Activated CD4-positive, alpha-beta T cell treated with anti-CD3 and anti-CD28 coated beads, Interleukin-2, amount 10 ng/mL, durations not matched to agents 7 days and 5 days (primary cell): ENCODE results near the gene GLRX3. TPM values are rescaled to one million over a fixed set of nuclear protein-coding genes. Genes with fewer than 3 reads are reported as not detected.
A peak's percentile ranks its signal among the peaks of the same experiment; 100 is the strongest.

Source experiments
- CTCF ChIA-PET: fragments of 350-600 bp; sonication (Branson Sonifier 250); formaldehyde crosslinking; loops from one replicate; lab custom pipeline; 2021; ENCODE audit warnings: antibody characterized with exemption; lab: Charles Lee
- POLR2A ChIA-PET: fragments of 350-600 bp; sonication (Branson Sonifier 250); formaldehyde crosslinking; loops from one replicate; lab custom pipeline; 2021; ENCODE audit warnings: antibody characterized with exemption; lab: Charles Lee
- DNase-seq: peaks from one replicate; pipeline ENCODE4 v3.0.0-alpha.2; 2020
- H3K27ac Mint-ChIP-seq: one replicate; pipeline ENCODE4 v1.8.0; 2021; ENCODE audit warnings: mild to moderate bottlenecking, moderate library complexity, mixed read lengths
- H3K27me3 Mint-ChIP-seq: one replicate; pipeline ENCODE4 v1.8.0; 2021; ENCODE audit warnings: mixed read lengths
- H3K36me3 Mint-ChIP-seq: one replicate; pipeline ENCODE4 v1.8.0; 2021; ENCODE audit warnings: low read depth, mixed read lengths
- H3K4me1 Mint-ChIP-seq: one replicate; pipeline ENCODE4 v1.8.0; 2021; ENCODE audit warnings: mixed read lengths
- H3K4me3 Mint-ChIP-seq: one replicate; pipeline ENCODE4 v1.8.0; 2021; ENCODE audit warnings: mild to moderate bottlenecking, moderate library complexity, mixed read lengths
- H3K9me3 Mint-ChIP-seq: one replicate; pipeline ENCODE4 v1.8.0; 2021; ENCODE audit warnings: mixed read lengths
- total RNA-seq, 2 experiments: library from RNA; stranded (reverse); gene quantifications; one replicate each; pipeline ENCODE4 v1.2.3, GENCODE V29; 2021

Gene GLRX3
- total RNA-seq, 2 experiments from 2014 or later = 78.7 to 90.1 TPM

- Mint-ChIP-seq H3K36me3 (no peaks in the 10 kb centered on the region), H3K4me3 (no peak overlapping the region), H3K27me3 (no peaks in the 10 kb centered on the region), H3K27ac (no peak overlapping the region), H3K4me1 (no peaks in the 10 kb centered on the region), H3K9me3 (no peaks in the 10 kb centered on the region)
- ChIA-PET CTCF (interaction anchor here (0.5 kb wide), 1 partner anchor 1250 kb away, joined by 3 read pairs; no protein-coding TSS in a partner anchor), POLR2A (no interaction called here)
- DNase-seq = no peak
Observed at GRCh38 chr10:130206216-130206737, 70.1 kb downstream of the GLRX3 start.

GRCh38 chr10:130207205-130207604, 71.0 kb downstream of the GLRX3 start:
- no peak overlapping the region for H3K4me3 Mint-ChIP-seq
- no peak overlapping the region for H3K27ac Mint-ChIP-seq
- POLR2A ChIA-PET = no interaction called here
- H3K4me1 Mint-ChIP-seq = no peaks in the 10 kb centered on the region
- no peaks in the 10 kb centered on the region for H3K9me3 Mint-ChIP-seq
- no peaks in the 10 kb centered on the region for H3K36me3 Mint-ChIP-seq
- CTCF ChIA-PET = no interaction called here
- DNase-seq = no peak
- no peaks in the 10 kb centered on the region for H3K27me3 Mint-ChIP-seq

GRCh38 chr10:130208807-130209206, 72.6 kb downstream of the GLRX3 start:
- no peak for DNase-seq
- no peak overlapping the region for H3K27ac Mint-ChIP-seq
- ChIA-PET CTCF (no interaction called here), POLR2A (no interaction called here)
- H3K9me3 Mint-ChIP-seq = no peaks in the 10 kb centered on the region
- H3K27me3 Mint-ChIP-seq = no peaks in the 10 kb centered on the region
- H3K36me3 Mint-ChIP-seq = no peaks in the 10 kb centered on the region
- no peaks in the 10 kb centered on the region for H3K4me1 Mint-ChIP-seq
- H3K4me3 Mint-ChIP-seq = no peak overlapping the region

DNA sequence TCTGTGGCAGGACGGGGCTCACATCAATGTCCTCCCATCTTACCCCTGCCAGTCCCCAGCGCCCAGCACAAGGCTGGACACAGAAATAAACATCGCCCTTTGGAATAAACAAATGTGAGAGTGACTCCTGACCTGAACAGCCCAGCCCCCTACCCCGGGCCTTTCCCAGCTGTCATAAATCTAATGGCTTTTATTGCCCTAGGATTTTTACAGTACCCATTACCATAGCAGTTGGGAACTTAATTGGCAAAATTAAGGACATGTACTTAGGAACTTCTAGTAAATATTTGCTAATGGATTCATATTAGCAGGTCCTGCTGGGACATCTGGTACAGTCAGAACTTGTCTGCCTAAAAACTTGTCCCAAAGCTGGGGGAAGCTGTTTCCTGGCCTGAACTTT, 76.6 kb downstream of the GLRX3 start:
- no peak overlapping the region for H3K4me3 Mint-ChIP-seq
- H3K27ac Mint-ChIP-seq = no peak overlapping the region
- peaks cover 9% of the 10 kb centered on the region for H3K9me3 Mint-ChIP-seq
- DNase-seq = no peak
- H3K27me3 Mint-ChIP-seq = no peaks in the 10 kb centered on the region
- no peaks in the 10 kb centered on the region for H3K36me3 Mint-ChIP-seq
- no peaks in the 10 kb centered on the region for H3K4me1 Mint-ChIP-seq
- CTCF ChIA-PET = no interaction called here
- POLR2A ChIA-PET = no interaction called here

- ChIA-PET POLR2A (no interaction called here), CTCF (no interaction called here)
- Mint-ChIP-seq H3K4me1 (no peaks in the 10 kb centered on the region), H3K36me3 (no peaks in the 10 kb centered on the region), H3K27me3 (no peaks in the 10 kb centered on the region), H3K27ac (no peak overlapping the region), H3K4me3 (no peak overlapping the region), H3K9me3 (peaks cover 9% of the 10 kb centered on the region)
- no peak for DNase-seq
Observed at GRCh38 chr10:130213286-130214080, 77.3 kb downstream of the GLRX3 start.

- Mint-ChIP-seq H3K27ac (no peak overlapping the region), H3K27me3 (no peaks in the 10 kb centered on the region), H3K36me3 (no peaks in the 10 kb centered on the region), H3K4me3 (no peak overlapping the region), H3K4me1 (no peaks in the 10 kb centered on the region), H3K9me3 (peaks cover 9% of the 10 kb centered on the region)
- DNase-seq = no peak
- CTCF ChIA-PET = no interaction called here
- POLR2A ChIA-PET = no interaction called here
Observed at GRCh38 chr10:130214431-130214830, 78.2 kb downstream of the GLRX3 start.

DNA sequence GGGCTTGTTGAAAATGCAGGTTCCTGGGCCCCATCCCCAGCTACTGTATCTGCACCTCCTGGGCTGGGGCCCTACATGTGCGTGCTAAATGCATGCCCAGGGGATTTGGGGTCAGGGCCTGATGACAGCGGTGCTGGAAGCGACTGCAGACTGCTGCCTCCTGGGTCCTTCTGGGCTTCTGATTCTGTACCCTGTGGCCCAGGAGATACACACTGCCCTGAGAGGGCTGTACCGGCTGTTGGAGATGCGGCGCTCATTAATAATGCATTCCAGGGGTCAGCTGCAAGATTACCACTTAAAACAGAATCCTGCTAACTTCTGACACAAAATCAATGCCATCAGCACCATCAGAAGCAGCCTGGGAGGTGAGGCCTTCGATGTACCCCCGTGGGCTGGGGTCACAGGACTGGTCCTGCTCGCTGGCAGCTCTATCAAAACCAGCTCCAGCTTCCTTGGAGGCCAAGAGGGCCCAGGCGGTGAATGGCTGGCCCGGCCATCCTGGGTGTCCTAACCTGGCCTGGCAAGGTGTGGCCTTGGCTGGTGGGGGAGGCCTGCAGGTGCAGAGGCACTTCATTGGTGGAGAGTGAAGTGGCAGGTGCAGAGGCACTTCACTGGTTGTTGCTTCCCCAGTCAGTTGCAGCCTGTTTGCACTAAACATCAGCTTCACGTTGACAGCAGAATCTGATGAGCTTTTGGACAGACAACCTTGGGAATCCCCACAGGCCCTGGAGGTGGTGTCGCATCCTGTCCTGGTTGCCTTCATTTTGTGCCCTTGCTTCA, 79.2 kb downstream of the GLRX3 start:
- H3K36me3 Mint-ChIP-seq = no peaks in the 10 kb centered on the region
- no peak overlapping the region for H3K27ac Mint-ChIP-seq
- ChIA-PET CTCF (no interaction called here), POLR2A (no interaction called here)
- peaks cover 9% of the 10 kb centered on the region for H3K9me3 Mint-ChIP-seq
- DNase-seq = no peak
- H3K4me1 Mint-ChIP-seq = no peaks in the 10 kb centered on the region
- no peaks in the 10 kb centered on the region for H3K27me3 Mint-ChIP-seq
- H3K4me3 Mint-ChIP-seq = no peak overlapping the region

DNA sequence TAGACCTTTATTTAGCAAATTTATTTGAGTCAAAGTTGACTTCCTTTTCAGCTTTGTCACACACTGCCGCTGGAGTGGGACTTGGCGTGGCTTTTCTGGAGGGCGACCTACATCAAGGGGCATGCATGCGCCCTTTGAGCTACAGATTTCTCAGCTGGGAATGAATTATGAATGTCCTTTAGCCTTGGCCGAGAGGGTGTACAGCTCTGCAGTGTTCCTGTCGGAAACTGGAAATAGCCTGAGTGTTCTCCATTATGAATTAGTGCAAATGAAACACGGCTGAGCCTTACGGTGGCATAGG, 79.7 kb downstream of the GLRX3 start:
- H3K27ac Mint-ChIP-seq = no peak overlapping the region
- no peak overlapping the region for H3K4me3 Mint-ChIP-seq
- no peaks in the 10 kb centered on the region for H3K27me3 Mint-ChIP-seq
- peaks cover 9% of the 10 kb centered on the region for H3K9me3 Mint-ChIP-seq
- no peaks in the 10 kb centered on the region for H3K4me1 Mint-ChIP-seq
- POLR2A ChIA-PET = no interaction called here
- no peaks in the 10 kb centered on the region for H3K36me3 Mint-ChIP-seq
- no peak for DNase-seq
- CTCF ChIA-PET = no interaction called here

- ChIA-PET POLR2A (no interaction called here), CTCF (no interaction called here)
- no peaks in the 10 kb centered on the region for H3K36me3 Mint-ChIP-seq
- no peak overlapping the region for H3K4me3 Mint-ChIP-seq
- DNase-seq = no peak
- peaks cover 9% of the 10 kb centered on the region for H3K9me3 Mint-ChIP-seq
- no peak overlapping the region for H3K27ac Mint-ChIP-seq
- no peaks in the 10 kb centered on the region for H3K4me1 Mint-ChIP-seq
- H3K27me3 Mint-ChIP-seq = no peaks in the 10 kb centered on the region
Observed at GRCh38 chr10:130218181-130218641, 82.0 kb downstream of the GLRX3 start.

- Mint-ChIP-seq H3K9me3 (peaks cover 9% of the 10 kb centered on the region), H3K4me3 (no peak overlapping the region), H3K27me3 (no peaks in the 10 kb centered on the region), H3K4me1 (no peaks in the 10 kb centered on the region), H3K27ac (no peak overlapping the region), H3K36me3 (no peaks in the 10 kb centered on the region)
- no peak for DNase-seq
- CTCF ChIA-PET = no interaction called here
- POLR2A ChIA-PET = no interaction called here
Observed at GRCh38 chr10:130218936-130219335, 82.7 kb downstream of the GLRX3 start.

GRCh38 chr10:130220251-130221185, 84.3 kb downstream of the GLRX3 start:
- CTCF ChIA-PET = no interaction called here
- Mint-ChIP-seq H3K27ac (no peak overlapping the region), H3K4me3 (no peak overlapping the region), H3K27me3 (no peaks in the 10 kb centered on the region), H3K4me1 (no peaks in the 10 kb centered on the region), H3K36me3 (no peaks in the 10 kb centered on the region), H3K9me3 (no peaks in the 10 kb centered on the region)
- no peak for DNase-seq
- POLR2A ChIA-PET = no interaction called here

DNA sequence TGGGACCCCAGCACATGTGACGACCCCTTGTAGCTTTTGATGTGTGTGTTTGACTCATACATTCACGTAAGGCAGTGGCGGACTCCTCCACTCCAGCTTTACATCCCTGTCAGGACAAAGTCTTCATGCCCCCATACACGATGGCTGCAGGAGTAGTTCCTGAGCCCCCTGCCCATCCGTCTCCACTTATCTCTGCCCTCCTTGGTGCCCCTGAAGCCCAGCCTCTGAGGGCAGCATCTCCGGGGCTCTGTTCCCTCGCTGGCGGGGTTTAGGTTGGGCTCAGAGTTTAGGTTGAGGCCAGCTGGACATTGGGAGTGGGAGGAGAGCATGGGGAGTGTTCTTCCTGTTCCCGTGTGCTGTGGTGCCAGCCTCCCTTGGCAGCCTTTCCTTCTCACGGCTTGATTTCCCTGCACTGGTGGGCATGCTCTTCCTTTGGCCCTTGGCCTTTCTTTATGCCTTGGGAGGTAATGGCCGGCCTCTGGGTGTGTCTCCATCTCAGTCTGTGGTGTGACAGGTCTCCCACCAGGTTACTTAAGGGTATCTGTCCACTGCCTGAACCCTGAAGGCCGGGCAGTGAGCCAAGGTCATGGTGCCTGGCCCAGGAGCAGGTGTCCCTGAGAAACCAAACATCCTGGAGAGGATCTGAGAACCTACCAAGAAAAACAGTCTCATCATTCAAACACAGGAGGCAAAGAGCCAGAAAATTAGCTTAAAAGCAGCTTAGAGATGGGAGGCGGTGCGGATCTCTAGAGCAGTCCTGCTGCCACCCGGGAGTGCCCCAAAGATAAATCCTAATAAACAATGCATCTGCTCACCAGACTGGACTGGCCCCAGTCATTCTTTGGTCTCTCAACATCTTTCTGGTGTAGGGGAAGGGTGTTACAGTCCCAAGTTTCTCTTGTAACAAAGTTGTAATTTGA, 85.5 kb downstream of the GLRX3 start:
- H3K27ac Mint-ChIP-seq = peak overlapping the region; percentile 54

More for the DNA sequence above, 85.5 kb downstream of the GLRX3 start:
- CTCF ChIA-PET = no interaction called here
- Mint-ChIP-seq H3K4me3 (no peak overlapping the region), H3K9me3 (peaks cover 6% of the 10 kb centered on the region), H3K27me3 (no peaks in the 10 kb centered on the region), H3K4me1 (no peaks in the 10 kb centered on the region), H3K36me3 (no peaks in the 10 kb centered on the region)
- POLR2A ChIA-PET = no interaction called here
- no peak for DNase-seq
